GM18909 (cell line): Measurements from ENCODE around the gene TBC1D1.

Experiments
- ATAC-seq: cut with Tn5 transposase; IDR thresholded peaks from one replicate; pipeline ENCODE4 v1.9.1; 2021; ENCODE audit warnings: mild to moderate bottlenecking; ENCODE audit not compliant: unreplicated experiment, poor library complexity

TBC1D1 gene

DNA sequence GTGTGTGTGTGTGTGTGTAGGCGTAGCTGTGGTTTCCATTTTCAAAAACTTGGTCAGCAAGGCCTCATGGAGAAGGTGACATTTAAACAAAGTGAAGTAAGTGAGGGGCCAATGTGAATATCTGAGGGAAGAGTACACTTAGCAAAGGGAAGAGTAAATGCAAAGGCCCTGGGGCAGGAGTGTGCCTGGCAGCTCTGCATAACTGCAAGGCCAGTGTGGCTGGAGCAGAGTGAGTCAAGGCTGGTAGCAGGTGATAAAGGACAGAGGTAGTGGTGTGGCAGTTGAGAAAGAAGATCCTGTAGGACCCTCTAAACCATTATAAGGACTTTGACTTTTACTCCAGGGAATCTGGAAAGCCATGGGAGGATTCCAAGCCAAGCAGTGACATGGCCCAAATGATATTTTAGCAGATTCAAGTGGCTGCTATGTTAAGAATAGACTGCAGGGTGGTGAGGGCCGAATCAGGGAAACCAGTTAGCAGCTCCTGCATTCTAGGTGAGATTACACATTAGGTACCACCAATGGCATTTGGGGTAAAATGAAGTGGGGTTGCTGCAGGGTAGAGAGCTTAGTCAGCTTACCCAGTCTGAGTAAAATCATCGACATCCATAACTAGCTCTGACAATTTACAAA lies 5.9 kb upstream of the TBC1D1 start:
- ATAC-seq: no peak

DNA sequence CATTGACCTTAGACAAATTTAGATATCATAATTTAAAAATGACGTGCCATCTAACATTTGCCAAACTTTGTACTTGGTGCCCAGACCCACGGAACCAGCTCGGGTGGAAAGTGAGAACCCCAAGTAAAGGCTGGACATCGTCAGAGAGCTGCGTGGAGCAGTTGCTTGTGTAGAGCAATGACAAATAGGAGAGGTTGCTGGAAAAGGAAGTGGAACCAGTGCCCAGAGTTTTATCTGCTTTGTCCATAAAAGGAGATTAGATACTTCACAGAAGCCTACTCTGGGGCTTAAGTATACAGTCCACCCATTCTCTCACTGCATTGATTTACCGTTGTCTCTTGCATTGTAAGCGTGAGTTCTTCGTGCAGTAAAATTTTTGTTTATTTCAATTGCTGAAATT lies 5.4 kb upstream of the TBC1D1 start:
- no peak for ATAC-seq

DNA sequence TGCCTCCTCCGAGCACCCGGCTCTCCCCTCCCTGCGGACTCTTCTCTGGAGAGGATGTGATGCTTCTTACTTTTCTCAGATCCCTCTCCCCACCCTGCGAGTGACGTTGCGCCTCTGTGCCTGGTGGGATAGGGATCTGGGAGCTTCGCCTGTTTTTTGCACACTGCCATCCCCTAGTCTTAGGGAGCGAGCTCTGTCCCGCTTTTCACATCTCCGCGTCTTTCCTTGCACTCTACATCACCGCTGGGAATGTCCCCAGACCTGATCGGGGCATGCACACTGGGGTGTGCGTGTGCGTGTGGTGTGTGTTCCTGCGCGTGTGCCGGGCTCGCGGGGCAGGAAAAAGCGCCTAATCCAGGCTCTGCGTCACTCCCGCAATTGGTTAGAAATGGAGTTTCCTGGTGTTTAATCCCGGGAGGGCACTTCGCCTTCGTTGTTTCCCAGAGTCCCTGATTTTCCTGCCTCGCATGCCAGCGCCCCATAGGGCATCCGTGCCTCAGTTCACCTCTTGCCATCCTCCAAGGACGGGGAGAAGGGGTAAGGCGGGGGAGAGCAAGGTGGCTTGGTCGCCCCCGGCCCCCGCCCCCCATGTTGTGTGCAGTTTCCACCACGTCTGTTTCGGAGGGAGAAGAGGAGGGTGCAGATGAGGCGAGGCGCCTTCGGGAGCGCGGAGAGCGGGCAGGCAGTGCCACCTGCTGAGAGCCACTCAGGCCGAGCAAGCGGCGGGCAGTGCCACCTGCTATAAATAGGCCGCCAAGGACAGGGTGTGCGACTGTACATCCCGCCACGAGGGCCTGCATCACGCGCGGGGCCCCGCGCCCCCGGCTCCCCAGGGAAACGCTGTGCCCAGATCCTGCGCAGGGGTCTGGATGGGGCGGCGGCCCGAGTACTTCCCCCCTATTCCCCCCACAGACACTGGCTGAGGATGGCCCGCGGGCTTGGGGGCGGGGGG lies 759 bp upstream of the TBC1D1 start:
- ATAC-seq: peak; percentile 16

DNA sequence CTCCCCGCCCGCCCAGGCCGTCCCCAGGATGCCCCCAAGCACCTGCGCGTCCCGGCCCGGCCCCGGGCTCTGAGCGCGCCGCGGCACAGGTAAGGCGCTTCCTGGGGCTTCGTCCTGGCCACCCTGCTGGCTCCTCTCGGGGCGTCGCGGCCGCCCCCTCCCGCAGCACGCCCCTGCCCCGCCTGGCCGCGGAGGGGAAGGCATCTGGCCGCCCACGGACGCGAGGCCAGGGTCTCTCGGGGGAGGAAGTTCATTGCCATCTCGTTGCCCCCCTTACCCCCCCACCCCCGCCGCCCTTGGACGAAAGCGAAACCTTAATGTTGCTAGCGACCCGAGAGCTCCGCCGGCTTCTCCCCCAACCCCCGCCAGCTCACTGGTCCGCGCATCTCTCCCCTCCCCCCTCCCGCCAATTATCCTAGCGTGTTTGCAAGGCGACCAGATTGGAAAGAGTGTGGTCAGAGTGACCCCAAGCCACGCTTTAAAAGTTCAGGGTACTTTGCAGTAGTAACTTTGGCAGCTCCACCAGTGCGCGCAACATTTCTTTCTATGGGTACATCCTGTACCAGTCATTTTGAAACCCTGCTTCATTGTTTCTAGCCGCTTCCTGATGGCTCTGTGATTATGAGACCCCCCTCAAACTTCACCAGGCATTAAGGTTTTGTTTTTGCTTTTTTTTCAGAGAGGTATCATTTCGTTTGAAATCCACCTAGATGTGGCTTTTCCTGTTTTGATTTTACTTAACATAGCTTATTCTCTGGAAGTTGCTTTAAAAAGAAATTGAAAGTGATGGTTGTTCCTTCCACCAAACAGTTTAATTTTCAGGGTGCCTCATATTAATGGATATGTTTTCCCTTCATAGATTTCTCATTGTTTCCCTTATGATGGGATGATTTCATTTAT lies 626 bp downstream of the TBC1D1 start:
- peak; percentile 62 for ATAC-seq

DNA sequence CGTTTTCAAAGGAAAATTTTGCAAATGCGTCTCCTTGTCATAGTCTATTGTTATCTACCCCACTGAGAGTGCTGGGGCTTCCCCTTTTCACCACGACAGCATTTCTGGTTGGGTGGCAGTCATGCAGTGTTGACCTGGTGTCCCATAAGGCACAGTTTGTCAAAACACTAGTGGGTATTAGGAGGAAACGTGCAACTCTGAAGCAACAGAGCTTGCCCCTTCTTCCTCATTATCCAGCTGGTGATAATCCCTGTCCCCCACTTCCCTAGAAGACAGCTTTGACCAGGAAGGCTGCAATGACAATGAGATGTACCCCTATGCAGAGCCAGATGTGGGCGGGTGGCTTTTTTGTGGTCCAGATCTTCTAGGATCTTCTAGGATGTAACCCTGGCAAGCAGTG lies 1.8 kb downstream of the TBC1D1 start:
- ATAC-seq: peak; percentile 47

DNA sequence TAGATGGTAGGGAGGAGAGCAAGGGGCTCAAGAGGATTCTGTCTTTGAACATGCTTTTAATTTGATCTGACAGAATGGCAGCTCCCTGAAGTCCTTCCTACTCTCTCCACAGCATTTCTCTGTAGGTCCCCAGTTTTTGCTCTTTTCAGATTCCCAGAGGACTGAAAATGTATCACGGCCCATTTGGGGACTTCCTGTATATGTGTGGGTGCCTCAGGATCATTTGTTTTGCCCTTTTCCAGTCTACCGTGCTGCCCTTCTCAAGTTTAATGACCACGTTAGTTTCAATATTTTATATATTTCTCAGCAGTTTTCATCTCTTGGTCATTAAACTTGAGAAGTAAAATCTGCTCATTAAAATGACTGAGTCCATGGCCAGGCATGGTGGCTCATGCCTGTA lies 2.3 kb downstream of the TBC1D1 start:
- ATAC-seq: no peak

DNA sequence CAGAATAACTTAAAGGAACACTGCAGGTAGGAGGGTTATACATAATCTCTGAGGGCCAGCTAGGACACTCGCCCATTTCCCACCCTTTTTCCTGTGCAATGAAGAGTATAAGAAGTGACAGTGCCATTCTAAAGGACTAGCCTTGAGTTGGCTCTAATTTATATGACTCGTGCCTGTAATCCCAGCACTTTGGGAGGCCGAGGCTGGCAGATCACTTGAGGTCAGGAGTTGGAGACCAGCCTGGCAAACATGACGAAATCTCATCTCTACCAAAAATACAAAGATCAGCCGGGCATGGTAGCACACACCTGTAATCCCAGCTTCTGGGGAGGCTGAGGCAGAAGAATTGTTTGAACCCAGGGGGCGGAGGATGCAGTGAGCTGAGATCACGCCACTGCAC lies 4.4 kb downstream of the TBC1D1 start:
- ATAC-seq: no peak

DNA sequence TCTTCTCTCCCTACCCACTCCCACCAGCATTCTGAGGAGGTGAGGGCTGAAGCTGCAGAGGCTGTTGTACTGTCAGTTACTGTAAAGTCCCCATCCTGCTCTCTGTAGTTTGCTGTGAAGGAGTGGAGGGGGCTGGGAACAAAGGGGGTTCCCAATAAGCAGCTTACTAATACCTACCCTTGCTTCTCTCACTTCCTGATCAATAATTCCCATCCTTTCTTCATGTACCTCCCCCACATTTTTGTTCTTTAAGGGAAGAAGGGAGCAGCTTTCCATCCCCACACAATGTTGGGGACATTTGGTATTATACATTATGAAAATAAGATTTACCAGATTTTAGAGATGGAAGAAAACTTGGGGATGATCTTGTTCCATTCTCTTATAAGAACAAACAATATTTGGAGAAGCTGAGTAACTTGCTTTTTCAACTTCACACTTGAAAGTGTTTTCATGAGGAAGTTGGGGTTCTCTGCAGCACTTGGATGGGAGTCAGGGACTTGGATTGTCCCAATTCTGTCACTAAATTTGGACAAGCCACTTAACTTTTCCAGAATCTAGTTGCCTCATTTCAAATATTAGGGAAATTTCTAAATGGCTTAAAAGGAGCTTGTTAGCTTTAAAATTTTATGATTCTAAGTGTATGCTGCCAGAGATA lies 5.4 kb downstream of the TBC1D1 start:
- ATAC-seq: no peak

DNA sequence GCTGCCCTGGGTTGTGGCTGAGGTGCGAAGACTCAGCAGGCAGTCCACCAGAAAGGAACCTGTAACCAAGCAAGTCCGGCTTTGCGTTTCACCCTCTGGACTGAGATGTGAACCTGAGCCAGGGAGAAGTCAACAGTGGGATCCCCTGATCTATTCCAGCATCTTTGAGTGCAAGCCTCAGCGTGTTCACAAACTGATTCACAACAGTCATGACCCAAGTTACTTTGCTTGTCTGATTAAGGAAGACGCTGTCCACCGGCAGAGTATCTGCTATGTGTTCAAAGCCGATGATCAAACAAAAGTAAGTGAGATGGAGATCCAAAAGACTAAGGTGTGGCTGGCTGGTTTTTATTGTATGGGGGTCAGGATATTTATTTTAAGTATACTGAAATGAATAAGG lies 11.3 kb downstream of the TBC1D1 start:
- ATAC-seq: no peak

DNA sequence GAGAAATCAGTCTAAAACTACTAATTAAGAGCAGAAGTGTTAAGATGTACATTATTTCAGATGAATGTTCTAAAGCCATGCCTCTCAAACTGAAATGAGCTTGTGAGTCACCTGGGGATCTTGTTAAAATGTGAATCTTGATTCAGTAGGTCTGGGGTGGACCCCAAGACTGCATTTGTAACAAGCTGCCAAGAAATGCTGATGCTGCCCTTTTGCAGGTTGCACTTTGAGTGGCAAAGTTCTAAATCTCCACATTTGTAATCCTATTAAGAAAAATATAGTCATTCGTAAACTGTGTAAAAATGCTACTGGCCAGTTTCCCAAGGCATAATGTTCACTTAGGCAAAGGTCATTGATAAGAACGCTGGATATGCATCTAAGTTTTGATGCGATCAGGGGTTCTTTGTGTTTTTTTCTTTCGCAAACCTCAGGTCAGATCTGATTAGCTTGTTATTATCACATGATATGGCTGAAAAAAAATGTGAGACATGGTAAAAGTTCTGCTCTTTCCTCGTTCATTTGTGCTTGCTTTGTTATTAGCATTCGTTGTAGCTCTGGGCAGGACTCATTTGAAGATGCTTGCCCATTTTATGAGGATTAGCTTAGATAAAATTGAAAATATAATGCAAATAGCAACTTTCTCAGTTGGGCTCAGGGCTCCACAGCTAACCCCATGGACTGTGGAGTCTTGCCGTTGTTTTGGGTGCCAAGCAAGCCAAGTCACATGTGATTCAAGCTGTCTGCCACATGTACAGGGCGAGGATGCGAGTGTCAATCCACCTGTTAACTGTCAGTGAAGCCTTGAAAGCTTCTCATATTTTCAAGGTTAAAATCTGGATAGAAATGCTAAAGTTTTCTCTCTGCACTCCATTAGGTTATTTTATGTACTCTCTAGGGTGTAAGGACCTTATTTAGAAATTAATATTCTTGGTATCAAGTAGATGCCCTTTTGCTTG lies 12.1 kb downstream of the TBC1D1 start:
- ATAC-seq: no peak

DNA sequence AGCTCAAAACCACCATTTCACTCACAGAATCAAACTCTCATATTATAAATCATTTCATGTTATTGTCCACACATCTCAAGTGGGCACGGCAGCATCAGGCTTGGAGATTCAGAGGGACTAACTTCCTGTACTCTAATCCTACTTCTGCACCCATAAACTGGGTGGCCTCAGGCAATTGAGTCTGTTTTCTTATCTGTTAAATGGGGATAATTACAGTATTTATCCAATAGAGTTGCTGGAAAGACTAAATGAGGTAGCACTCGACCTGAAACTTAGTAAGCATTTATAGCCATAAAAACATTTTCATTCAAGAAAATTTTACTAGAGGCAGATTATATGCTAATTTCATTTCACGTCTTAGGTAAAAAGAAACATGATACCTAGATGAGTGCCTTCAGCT lies 13.0 kb downstream of the TBC1D1 start:
- no peak for ATAC-seq

DNA sequence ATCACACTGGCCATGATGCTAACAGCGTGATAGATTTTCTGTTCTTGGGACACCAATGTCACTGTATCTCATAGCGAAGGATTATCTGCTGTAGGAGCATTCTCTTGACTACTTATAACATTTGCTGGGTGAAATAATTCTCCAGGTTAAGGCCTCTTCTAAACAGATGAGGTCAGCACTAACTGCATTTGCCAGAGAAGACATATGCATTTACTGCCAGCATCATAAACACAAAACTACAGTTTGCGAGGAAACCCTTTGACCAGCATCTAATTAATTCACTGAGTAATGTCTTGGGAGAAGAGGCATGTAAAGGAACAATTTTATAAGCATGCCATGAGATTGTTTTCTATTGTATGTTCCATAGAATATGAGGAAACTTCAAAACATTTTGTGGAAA lies 13.9 kb downstream of the TBC1D1 start:
- ATAC-seq: no peak

DNA sequence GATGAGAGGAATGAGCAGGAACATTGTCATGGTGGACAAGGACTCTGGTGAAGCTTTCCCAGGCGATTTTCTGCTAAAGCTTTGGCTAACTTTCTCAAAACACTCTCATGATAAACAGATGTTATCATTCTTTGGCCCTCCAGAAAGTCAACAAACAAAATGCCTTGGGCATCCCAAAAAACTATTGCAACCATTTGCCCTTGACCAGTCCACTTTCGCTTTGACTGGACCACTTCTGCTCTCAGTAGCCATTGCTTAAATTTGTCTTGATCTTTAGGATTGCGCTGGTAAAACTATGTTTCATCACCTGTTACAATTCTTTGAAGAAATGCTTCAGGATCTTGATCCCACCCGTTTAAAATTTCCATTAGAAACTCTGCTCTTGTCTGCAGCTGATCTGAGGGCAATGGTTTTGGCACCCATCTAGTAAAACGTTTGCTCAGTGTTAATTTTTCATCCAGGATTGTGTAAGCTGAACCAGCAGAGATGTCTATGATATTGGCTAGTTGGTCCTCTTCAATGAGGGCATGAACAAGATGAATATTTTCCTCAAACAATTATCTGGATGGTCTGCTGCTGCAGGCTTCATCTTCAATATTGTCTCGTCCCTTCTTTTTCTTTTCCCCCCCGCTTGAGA lies 14.8 kb downstream of the TBC1D1 start:
- no peak for ATAC-seq

DNA sequence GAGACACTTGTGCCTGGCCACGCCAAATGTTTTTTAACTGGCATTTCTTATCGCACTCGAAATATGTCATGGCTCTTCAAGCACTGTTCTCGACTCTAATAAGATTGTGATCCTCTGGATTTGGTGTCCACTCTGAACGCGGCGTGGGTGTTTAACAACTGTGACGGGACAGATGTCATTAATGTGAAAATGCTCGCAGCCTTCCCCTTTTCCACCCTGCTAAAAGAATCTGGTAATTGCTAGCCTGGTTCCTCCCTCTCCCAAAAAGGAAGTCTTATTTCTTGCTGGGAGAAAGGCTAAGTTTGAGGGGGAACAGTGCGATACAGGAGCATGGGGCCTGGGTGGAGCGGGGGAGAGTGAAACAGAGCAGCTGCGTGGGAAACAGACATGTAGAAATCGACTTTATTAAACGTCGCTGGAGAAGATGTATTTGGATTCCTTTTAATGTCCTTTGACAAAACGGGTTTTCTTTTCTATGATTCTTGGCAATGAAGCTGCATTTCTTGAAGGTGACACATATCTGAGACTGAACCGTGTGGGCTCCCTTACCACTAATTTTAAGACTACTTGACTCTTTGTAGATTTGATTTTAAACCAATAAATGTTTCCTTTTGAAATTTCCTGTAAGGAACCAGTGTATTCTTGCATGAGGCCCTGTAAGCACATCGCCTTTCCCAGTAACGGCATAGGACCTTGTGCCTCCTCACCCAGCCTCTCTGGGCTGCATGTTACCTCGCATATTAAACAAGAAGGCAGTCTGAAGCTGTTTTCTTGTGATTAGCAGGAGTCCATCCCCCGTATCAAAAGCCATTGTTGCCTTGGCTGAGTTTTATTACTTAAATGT lies 17.8 kb downstream of the TBC1D1 start:
- no peak for ATAC-seq

DNA sequence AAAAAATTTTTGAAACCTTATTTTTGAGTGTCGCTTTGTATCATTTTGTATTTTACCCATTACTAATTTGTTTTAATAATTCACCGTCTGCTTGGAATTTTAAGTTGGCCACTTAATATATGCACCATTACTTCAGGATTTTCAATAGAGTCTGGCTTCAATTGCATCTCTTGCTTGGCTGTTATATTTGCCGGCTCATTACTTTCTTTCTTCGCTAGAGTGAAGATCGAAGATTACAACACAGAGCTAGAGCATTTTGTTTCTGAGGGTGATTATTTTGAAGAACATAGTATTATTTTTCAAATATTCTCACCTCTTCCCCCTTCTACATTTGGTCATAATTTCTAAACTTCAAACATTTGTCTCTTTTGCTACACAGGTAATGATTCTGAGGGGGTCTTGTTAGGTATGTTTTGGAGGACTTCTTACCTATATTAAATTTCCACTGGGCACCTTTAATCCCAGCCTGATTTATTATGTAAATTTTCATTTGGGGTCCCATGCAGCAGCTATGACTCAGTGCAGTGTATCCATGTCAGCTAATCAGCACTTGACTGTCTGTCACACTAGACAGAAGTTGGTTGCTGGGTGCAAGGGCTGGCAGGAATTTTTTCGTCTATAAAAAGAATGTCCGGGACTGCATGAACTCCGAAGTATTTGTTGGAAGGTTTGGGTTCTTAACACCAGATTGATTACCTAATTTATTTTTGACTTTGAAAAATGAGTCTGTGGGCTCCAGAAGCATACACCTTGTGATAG lies 18.6 kb downstream of the TBC1D1 start:
- ATAC-seq: no peak

DNA sequence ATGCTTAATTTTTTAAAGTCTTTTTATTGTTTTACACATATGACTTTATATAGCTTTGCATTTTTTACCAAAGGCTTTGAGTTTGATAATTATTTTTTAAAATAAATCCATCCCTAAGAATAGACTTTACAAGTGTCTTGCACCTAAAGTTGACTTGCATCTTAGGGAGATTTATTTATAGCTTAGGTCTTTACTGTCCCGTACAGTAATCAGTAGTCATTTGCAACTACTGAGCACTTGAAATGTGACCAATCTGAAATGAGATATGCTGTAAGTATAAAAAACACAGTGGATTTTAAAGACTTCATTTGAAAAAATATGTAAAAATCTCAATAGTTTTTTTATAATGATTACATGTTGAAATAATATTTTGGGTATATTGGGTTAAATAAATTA lies 19.2 kb downstream of the TBC1D1 start:
- ATAC-seq: no peak

DNA sequence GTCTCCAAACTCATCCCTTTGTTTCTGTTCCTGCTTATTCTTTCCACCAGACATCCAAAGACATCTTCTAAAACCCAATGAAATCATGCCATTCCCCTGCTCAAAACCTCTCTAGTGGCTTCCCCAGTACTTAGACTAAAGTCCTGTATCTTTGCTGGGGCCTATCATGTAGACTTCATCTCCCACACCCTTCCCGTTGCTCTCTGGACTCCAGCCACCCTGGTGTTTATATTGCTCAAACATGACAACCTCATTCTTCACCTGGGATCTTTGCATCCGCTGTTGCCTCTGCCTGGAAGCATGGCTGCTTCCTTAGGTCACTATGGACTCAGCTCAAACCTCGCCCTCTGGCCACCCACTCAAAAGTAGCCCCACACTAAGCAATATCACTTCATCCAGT lies 23.7 kb downstream of the TBC1D1 start:
- ATAC-seq: no peak
